ENCODE data around the gene GBGT1. TPM values are rescaled to one million over a fixed set of nuclear protein-coding genes. Genes with fewer than 3 reads are reported as not detected.

GBGT1 gene
- total and polyA plus RNA-seq, 9 of the 15 experiments (the other 6 are each of a cell fraction or from before 2014, with no cell fraction given), result 0.55 to 25.8 (median 13.7) TPM

- TF ChIP-seq DMBX1 (CRISPR knock-in tag; IDR thresholded peaks at IDR 0.05; ENCODE audit: borderline replicate concordance) (no peak), ZBTB7A (IDR thresholded peaks at IDR 0.05; ENCODE audit: borderline replicate concordance, control insufficient read depth, low read depth, low read length) (peak; percentile 50; the same call in 1 of the 2 replicates), SFPQ (IDR thresholded peaks at IDR 0.05; ENCODE audit: low read depth, low read length) (no peak), ELF2 (CRISPR knock-in tag; IDR thresholded peaks at IDR 0.05) (no peak), CBFB (CRISPR knock-in tag; IDR thresholded peaks at IDR 0.05) (0 out of 2 replicates have a peak, but pooled peaks have one; percentile 59), ZNF76 (CRISPR knock-in tag; IDR thresholded peaks at IDR 0.05; ENCODE audit: borderline replicate concordance) (no peak), USF1 (CRISPR knock-in tag; IDR thresholded peaks at IDR 0.05) (peak; percentile 59), L3MBTL2 (IDR thresholded peaks at IDR 0.05) (peak; percentile 25; the same call in 1 of the 2 replicates), DEAF1 (CRISPR knock-in tag; IDR thresholded peaks at IDR 0.05) (no peak), ZNF696 (CRISPR knock-in tag; conservative IDR thresholded peaks at IDR 0.05) (no peak), STAT5B (CRISPR knock-in tag; IDR thresholded peaks at IDR 0.05) (no peak), ARID3B (CRISPR knock-in tag; IDR thresholded peaks at IDR 0.05; ENCODE audit: borderline replicate concordance) (no peak), CEBPB (tag; IDR thresholded peaks at IDR 0.05) (peak; percentile 96), KHSRP (IDR thresholded peaks at IDR 0.05) (no peak), HDAC6 (IDR thresholded peaks at IDR 0.05; ENCODE audit: low read depth, low read length) (no peak), ZNF239 (CRISPR knock-in tag; IDR thresholded peaks at IDR 0.05) (no peak), SIN3B (IDR thresholded peaks at IDR 0.05; ENCODE audit: low read depth) (no peak), POLR2A (conservative IDR thresholded peaks at IDR 0.05) (no peak), ARNT (IDR thresholded peaks at IDR 0.05) (no peak), MTA3 (IDR thresholded peaks at IDR 0.05; ENCODE audit: borderline replicate concordance) (no peak), ATF7 (IDR thresholded peaks at IDR 0.05) (peak; percentile 93), NR2C2 (CRISPR knock-in tag; IDR thresholded peaks at IDR 0.05) (no peak), NR2C2 (tag; IDR thresholded peaks at IDR 0.05) (peak; percentile 29; the same call in 1 of the 2 replicates), POLR3G (IDR thresholded peaks at IDR 0.05; ENCODE audit: extremely low read depth, insufficient read length, insufficient replicate concordance) (no peak), SRSF7 (optimal IDR thresholded peaks at IDR 0.05; ENCODE audit: low read depth, low read length) (no peak)
Observed at GRCh38 chr9:133121198-133121914, 42.4 kb downstream of the GBGT1 start, which contains the start of gene RALGDS (continued).

Data from K562 (cell line).